HL-60 (cell line): ENCODE results near the gene DTX3.
A peak's percentile ranks its signal among the peaks of the same experiment; 100 is the strongest.

ENCODE experiments used
- DNase-seq, 2 experiments: peaks; one replicate each; pipeline ENCODE4 v3.0.0-alpha.2; 2010 to 2020; ENCODE audit warnings: low read depth in 1 of 2, low spot score in 1 of 2
- H3K27ac ChIP-seq: fragments of 250-450 bp; sonication (Bioruptor Pico); replicated peaks from 2 replicates; pipeline ENCODE4 v1.5.1; 2020; ENCODE audit warnings: mild to moderate bottlenecking, moderate library complexity
- H3K27me3 ChIP-seq: fragments of 250-450 bp; sonication (Bioruptor Pico); 2 replicates; pipeline ENCODE4 v1.5.1; 2021; ENCODE audit warnings: mild to moderate bottlenecking, moderate library complexity; ENCODE audit not compliant: insufficient read depth, poor library complexity, severe bottlenecking
- H3K4me3 ChIP-seq: replicated peaks from 2 replicates; pipeline ENCODE4 v1.5.1; 2011; ENCODE audit warnings: mild to moderate bottlenecking, control low read depth, low read length; ENCODE audit not compliant: insufficient read depth
- CTCF ChIP-seq: IDR thresholded peaks from one replicate; pipeline ENCODE4 v1.5.1; 2011; ENCODE audit warnings: low read length, control low read depth, inconsistent platforms; ENCODE audit not compliant: insufficient read depth
- GABPA ChIP-seq: IDR thresholded peaks from 2 replicates; pipeline ENCODE4 v1.6.1; 2012; ENCODE audit warnings: low read depth
- POLR2AphosphoS5 ChIP-seq: IDR thresholded peaks from 2 replicates; pipeline ENCODE4 v1.6.1; 2012; ENCODE audit warnings: low read depth
- REST ChIP-seq: IDR thresholded peaks from 2 replicates; pipeline ENCODE4 v1.6.1; 2012; ENCODE audit warnings: low read depth; ENCODE audit not compliant: insufficient replicate concordance
- SPI1 ChIP-seq: IDR thresholded peaks from 2 replicates; pipeline ENCODE4 v1.6.1; 2012; ENCODE audit warnings: low read depth, mild to moderate bottlenecking, borderline replicate concordance

Gene DTX3

GRCh38 chr12:57611108-57611826 is 6.6 kb downstream of the DTX3 start, which contains the start of gene ARHGEF25:
ARHGEF25 (plus strand) TSS chr12:57611435; CDS start chr12:57611895, 460 bp downstream.
- no peak for TF ChIP-seq REST
- no peak for TF ChIP-seq SPI1
- no peak for TF ChIP-seq POLR2AphosphoS5
- TF ChIP-seq CTCF = no peak
- TF ChIP-seq GABPA = no peak
- Histone ChIP-seq H3K4me3 (peak within 1 kb of the TSS; percentile 34), H3K27me3 (peaks cover 65% of the 10 kb centered on the region), H3K27ac (no peak within 1 kb of the TSS)
- no peak for DNase-seq

- TF ChIP-seq SPI1 = no peak
- no peak for TF ChIP-seq GABPA
- TF ChIP-seq REST = no peak
- TF ChIP-seq CTCF = no peak
- TF ChIP-seq POLR2AphosphoS5 = no peak
- peaks cover 62% of the 10 kb centered on the region for H3K27me3 ChIP-seq
- H3K4me3 ChIP-seq = no peak overlapping the region
- H3K27ac ChIP-seq = no peak overlapping the region
- DNase-seq = no peak
Measured at GRCh38 chr12:57611827-57612710, 7.4 kb downstream of the DTX3 start.

- no peak for DNase-seq
- Histone ChIP-seq H3K27ac (no peak overlapping the region), H3K27me3 (peaks cover 64% of the 10 kb centered on the region), H3K4me3 (no peak overlapping the region)
- TF ChIP-seq SPI1 = no peak
Measured at GRCh38 chr12:57612711-57613426, 8.2 kb downstream of the DTX3 start.
